ENCODE measurements around the gene GNAS.
A peak's percentile ranks its signal among the peaks of the same experiment; 100 is the strongest.

GNAS gene

GRCh38 chr20:58854638-58855471 lies 2.3 kb downstream of the GNAS start:
- no peak for DNase-seq

- DNase-seq: no peak
Observed at GRCh38 chr20:58855506-58856389, 3.2 kb downstream of the GNAS start.

- DNase-seq: peak in 2 of 3 donors; percentile 31 to 34
Observed at GRCh38 chr20:58863044-58863790, 10.7 kb downstream of the GNAS start.

- DNase-seq: no peak
Observed at GRCh38 chr20:58864346-58864745, 11.8 kb downstream of the GNAS start.

GRCh38 chr20:58865843-58866242 lies 13.3 kb downstream of the GNAS start:
- no peak for DNase-seq

- DNase-seq: no peak
Observed at GRCh38 chr20:58867211-58867610, 14.7 kb downstream of the GNAS start.

- peak in 2 of 3 donors; percentile 36 to 46 for DNase-seq
Observed at GRCh38 chr20:58868795-58869194, 16.3 kb downstream of the GNAS start.

- DNase-seq: no peak
Observed at GRCh38 chr20:58869662-58870227, 17.2 kb downstream of the GNAS start.

- DNase-seq: peak; percentile 61 to 76 (median 70)
Observed at GRCh38 chr20:58870293-58871014, 17.9 kb downstream of the GNAS start.

GRCh38 chr20:58871533-58872102 lies 19.1 kb downstream of the GNAS start:
- no peak for DNase-seq

GRCh38 chr20:58874469-58874868 lies 22.0 kb downstream of the GNAS start:
- DNase-seq: no peak

GRCh38 chr20:58875111-58875510 lies 22.6 kb downstream of the GNAS start:
- no peak for DNase-seq

GRCh38 chr20:58875541-58876134 lies 23.1 kb downstream of the GNAS start:
- DNase-seq: no peak

- no peak for DNase-seq
Observed at GRCh38 chr20:58876437-58876836, 23.9 kb downstream of the GNAS start.

- DNase-seq: no peak
Observed at GRCh38 chr20:58877050-58877975, 24.8 kb downstream of the GNAS start.

- DNase-seq: no peak
Observed at GRCh38 chr20:58877976-58878360, 25.5 kb downstream of the GNAS start.

GRCh38 chr20:58878399-58878798 lies 25.9 kb downstream of the GNAS start:
- no peak for DNase-seq

GRCh38 chr20:58880441-58880840 lies 27.9 kb downstream of the GNAS start:
- no peak for DNase-seq

GRCh38 chr20:58880994-58881752 lies 28.7 kb downstream of the GNAS start:
- peak; percentile 80 to 84 (median 83) for DNase-seq
